Natural killer cell (primary cell): ENCODE measurements around the gene NAALADL2. TPM values are rescaled to one million over a fixed set of nuclear protein-coding genes. Genes with fewer than 3 reads are reported as not detected.
"Not testable (repeated sequence)": the region's sequence is repeated elsewhere in the genome, so short reads cannot be mapped to it uniquely, and the experiment has no call there.

ENCODE experiments used
- ATAC-seq, 3 donors: fragments of 150-1000 bp in 2 of 3; fragments of 200-7000 bp in 1 of 3; cut with Tn5 transposase; 1 replicate in 1 of 3; 2 replicates in 2 of 3; pipeline ENCODE4 v1.10.0; 2021; ENCODE audit warnings: mild to moderate bottlenecking in 2 of 3, moderate library complexity in 2 of 3
- DNase-seq, 2 donors: peaks; one replicate each; pipeline versions ENCODE4 v3.0.0 to v3.0.0-alpha.2; 2013 to 2021; ENCODE audit warnings: mixed read lengths in 1 of 2
- H3K27ac ChIP-seq: one replicate; pipeline ENCODE4 v1.5.1; 2013; ENCODE audit warnings: mild to moderate bottlenecking, low read length
- H3K27me3 ChIP-seq: one replicate; pipeline ENCODE4 v1.6.1; 2013; ENCODE audit warnings: low read length; ENCODE audit not compliant: control insufficient read depth, insufficient read depth
- H3K36me3 ChIP-seq: one replicate; pipeline ENCODE4 v1.6.1; 2013; ENCODE audit warnings: low read length; ENCODE audit not compliant: control insufficient read depth, insufficient read depth
- H3K4me1 ChIP-seq: one replicate; pipeline ENCODE4 v1.6.1; 2013; ENCODE audit warnings: low read length; ENCODE audit not compliant: control insufficient read depth, insufficient read depth
- H3K4me3 ChIP-seq: one replicate; pipeline ENCODE4 v1.5.1; 2013; ENCODE audit warnings: low read length
- H3K9me3 ChIP-seq: one replicate; pipeline ENCODE4 v1.6.1; 2013; ENCODE audit warnings: low read length; ENCODE audit not compliant: control insufficient read depth, insufficient read depth
- H3K27ac Mint-ChIP-seq, 2 donors: one replicate each; pipeline ENCODE4 v1.8.0; 2022; ENCODE audit warnings: mild to moderate bottlenecking in 2 of 2, mixed read lengths in 2 of 2, moderate library complexity in 1 of 2
- H3K27me3 Mint-ChIP-seq, 2 donors: one replicate each; pipeline ENCODE4 v1.8.0; 2022; ENCODE audit warnings: low read depth in 2 of 2, mixed read lengths in 2 of 2
- H3K36me3 Mint-ChIP-seq: one replicate; pipeline ENCODE4 v1.8.0; 2022; ENCODE audit warnings: mixed read lengths
- H3K4me1 Mint-ChIP-seq, 2 donors: one replicate each; pipeline ENCODE4 v1.8.0; 2022; ENCODE audit warnings: mixed read lengths in 2 of 2
- H3K4me3 Mint-ChIP-seq: one replicate; pipeline ENCODE4 v1.8.0; 2022; ENCODE audit warnings: mild to moderate bottlenecking, moderate library complexity, mixed read lengths
- H3K9me3 Mint-ChIP-seq, 2 donors: one replicate each; pipeline ENCODE4 v1.8.0; 2022; ENCODE audit warnings: mixed read lengths in 2 of 2
- WGBS: methylation state at CpG from one replicate; pipeline ENCODE4 v1.1.7; 2013; ENCODE audit warnings: missing lambda C conversion rate; ENCODE audit not compliant: insufficient coverage; 5-methylcytosine and 5-hydroxymethylcytosine counted together
- intact Hi-C: fragments of 100-400 bp; cut with micrococcal nuclease; formaldehyde crosslinking; loops from one replicate; pipeline ENCODE4 v1.14.2; 2022
- total RNA-seq, 4 donors: library from RNA; stranded (reverse); fragments of 120-200 nt in 1 of 4; gene quantifications; one replicate each; pipeline versions ENCODE4 v1.2.3 to v1.2.4, GENCODE V29; 2013 to 2022
- TF ChIP-seq, protein P1 (sequence below): fragments of 200-600 bp; IDR thresholded peaks from one replicate; pipeline ENCODE4 v1.8.0; 2022; ENCODE audit warnings: antibody characterized with exemption

NAALADL2 gene
- total RNA-seq, 3 donors from 2014 or later (not counting 1 experiment from before 2014, with no cell fraction given): not detected

GRCh38 chr3:175526609-175527280 lies 667.6 kb downstream of the NAALADL2 start:
- Histone ChIP-seq H3K4me1 (no peaks in the 10 kb centered on the region), H3K9me3 (no peaks in the 10 kb centered on the region), H3K27ac (no peak overlapping the region), H3K4me3 (no peak overlapping the region), H3K27me3 (no peaks in the 10 kb centered on the region), H3K36me3 (no peaks in the 10 kb centered on the region)
- H3K36me3 Mint-ChIP-seq: no peaks in the 10 kb centered on the region
- intact Hi-C loops: no loop called here
- H3K9me3 Mint-ChIP-seq: peaks cover 0 to 4% of the 10 kb centered on the region in 2 donors
- DNase-seq (no peak), ATAC-seq (no peak)
- H3K4me1 Mint-ChIP-seq: no peaks in the 10 kb centered on the region
- 44% methylated on average over 4 of the region's 4 CpGs for WGBS
- no peak overlapping the region for H3K4me3 Mint-ChIP-seq
- H3K27ac Mint-ChIP-seq: no peak overlapping the region
- no peaks in the 10 kb centered on the region for H3K27me3 Mint-ChIP-seq
- TF ChIP-seq, protein P1, sequence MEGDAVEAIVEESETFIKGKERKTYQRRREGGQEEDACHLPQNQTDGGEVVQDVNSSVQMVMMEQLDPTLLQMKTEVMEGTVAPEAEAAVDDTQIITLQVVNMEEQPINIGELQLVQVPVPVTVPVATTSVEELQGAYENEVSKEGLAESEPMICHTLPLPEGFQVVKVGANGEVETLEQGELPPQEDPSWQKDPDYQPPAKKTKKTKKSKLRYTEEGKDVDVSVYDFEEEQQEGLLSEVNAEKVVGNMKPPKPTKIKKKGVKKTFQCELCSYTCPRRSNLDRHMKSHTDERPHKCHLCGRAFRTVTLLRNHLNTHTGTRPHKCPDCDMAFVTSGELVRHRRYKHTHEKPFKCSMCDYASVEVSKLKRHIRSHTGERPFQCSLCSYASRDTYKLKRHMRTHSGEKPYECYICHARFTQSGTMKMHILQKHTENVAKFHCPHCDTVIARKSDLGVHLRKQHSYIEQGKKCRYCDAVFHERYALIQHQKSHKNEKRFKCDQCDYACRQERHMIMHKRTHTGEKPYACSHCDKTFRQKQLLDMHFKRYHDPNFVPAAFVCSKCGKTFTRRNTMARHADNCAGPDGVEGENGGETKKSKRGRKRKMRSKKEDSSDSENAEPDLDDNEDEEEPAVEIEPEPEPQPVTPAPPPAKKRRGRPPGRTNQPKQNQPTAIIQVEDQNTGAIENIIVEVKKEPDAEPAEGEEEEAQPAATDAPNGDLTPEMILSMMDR: no peak

GRCh38 chr3:175528693-175529092 lies 669.6 kb downstream of the NAALADL2 start:
- H3K36me3 Mint-ChIP-seq, DNase-seq, intact Hi-C loops, H3K9me3 Mint-ChIP-seq, H3K27ac Mint-ChIP-seq, ATAC-seq, H3K4me3 ChIP-seq, H3K4me1 Mint-ChIP-seq, H3K27me3 Mint-ChIP-seq, H3K27me3 ChIP-seq, H3K9me3 ChIP-seq, H3K4me1 ChIP-seq, H3K36me3 ChIP-seq, H3K4me3 Mint-ChIP-seq, H3K27ac ChIP-seq: not testable (repeated sequence)
- 71% methylated on average over 2 of the region's 2 CpGs for WGBS

- TF ChIP-seq, protein P1: no peak
- Histone ChIP-seq H3K27me3 (no peaks in the 10 kb centered on the region), H3K4me3 (no peak overlapping the region), H3K4me1 (no peaks in the 10 kb centered on the region), H3K36me3 (no peaks in the 10 kb centered on the region), H3K9me3 (peaks cover 4% of the 10 kb centered on the region), H3K27ac (no peak overlapping the region)
- ATAC-seq: no peak
- Mint-ChIP-seq H3K9me3 (peaks cover 6 to 13% of the 10 kb centered on the region in 2 donors), H3K4me1 (no peaks in the 10 kb centered on the region), H3K27ac (no peak overlapping the region), H3K4me3 (no peak overlapping the region), H3K27me3 (no peaks in the 10 kb centered on the region), H3K36me3 (no peaks in the 10 kb centered on the region)
- intact Hi-C loops: no loop called here
- no peak for DNase-seq
- 100% methylated on average over 1 of the region's 2 CpGs for WGBS
Observed at GRCh38 chr3:175535351-175535750, 676.2 kb downstream of the NAALADL2 start.

DNA sequence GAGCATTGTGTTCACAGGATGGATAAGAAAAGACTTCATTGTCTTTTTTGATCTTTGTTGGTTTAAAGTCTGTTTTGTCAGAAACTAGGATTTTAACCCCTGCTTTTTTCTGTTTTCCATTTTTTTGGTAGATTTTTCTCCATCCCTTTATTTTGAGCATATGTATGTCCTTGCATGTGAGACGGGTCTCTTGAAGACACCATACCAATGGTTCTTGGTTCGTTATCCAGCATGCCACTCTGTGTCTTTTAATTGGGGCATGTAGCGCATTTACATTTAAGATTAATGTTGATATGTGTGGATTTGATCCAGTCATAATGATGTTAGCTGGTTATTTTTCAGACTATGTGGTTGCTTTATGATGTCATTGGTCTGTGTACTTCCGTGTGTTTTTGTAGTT lies 687.0 kb downstream of the NAALADL2 start:
- H3K27me3 ChIP-seq: no peaks in the 10 kb centered on the region
- TF ChIP-seq, protein P1: no peak
- no peak overlapping the region for H3K27ac ChIP-seq
- H3K36me3 ChIP-seq: no peaks in the 10 kb centered on the region
- Mint-ChIP-seq H3K4me1 (no peaks in the 10 kb centered on the region), H3K36me3 (peaks cover 17% of the 10 kb centered on the region), H3K4me3 (no peak overlapping the region), H3K27ac (no peak overlapping the region), H3K27me3 (no peaks in the 10 kb centered on the region), H3K9me3 (peaks cover 16 to 33% of the 10 kb centered on the region in 2 donors)
- DNase-seq (no peak), ATAC-seq (no peak)
- intact Hi-C loops: no loop called here
- WGBS: 88% methylated on average over 4 of the region's 4 CpGs
- no peaks in the 10 kb centered on the region for H3K4me1 ChIP-seq
- no peaks in the 10 kb centered on the region for H3K9me3 ChIP-seq
- H3K4me3 ChIP-seq: no peak overlapping the region
